HFF-Myc (cell line): Measurements from ENCODE around the gene PHC2.
A peak's percentile ranks its signal among the peaks of the same experiment; 100 is the strongest.

Source experiments
- DNase-seq: peaks from one replicate; pipeline ENCODE4 v3.0.0-alpha.2; 2011; ENCODE audit warnings: low read depth; ENCODE audit errors: extremely low read depth
- H3K4me3 ChIP-seq: replicated peaks from 2 replicates; pipeline ENCODE4 v1.5.1; 2011; ENCODE audit warnings: low read depth, mild to moderate bottlenecking, control low read depth, low read length
- TF ChIP-seq, protein P1 (sequence below): IDR thresholded peaks from 2 replicates; pipeline ENCODE4 v1.5.1; 2012; ENCODE audit warnings: mild to moderate bottlenecking, low read depth, low read length, control low read depth; ENCODE audit errors: missing control alignments

Gene PHC2

DNA sequence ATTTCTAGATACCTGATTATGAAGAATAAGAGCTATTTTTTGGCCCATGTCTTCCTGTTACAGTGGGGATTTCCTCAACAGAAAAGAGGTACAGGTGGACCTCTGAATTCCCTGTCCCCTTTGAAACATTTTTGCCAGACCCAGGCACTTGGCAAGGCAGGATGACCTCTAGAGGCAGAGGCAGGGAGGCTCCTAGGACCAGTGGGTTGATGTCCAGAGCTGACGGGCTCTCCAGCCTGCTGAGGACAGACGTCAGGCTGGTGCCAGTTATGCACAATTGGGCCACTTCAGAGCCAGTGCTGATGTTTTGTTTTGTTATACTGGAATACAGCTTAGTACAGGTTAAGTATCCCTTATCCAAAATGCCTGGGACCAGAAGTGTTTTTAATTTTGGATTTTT is 91.5 kb downstream of the PHC2 start:
- H3K4me3 ChIP-seq, result no peak overlapping the region
- TF ChIP-seq, protein P1, sequence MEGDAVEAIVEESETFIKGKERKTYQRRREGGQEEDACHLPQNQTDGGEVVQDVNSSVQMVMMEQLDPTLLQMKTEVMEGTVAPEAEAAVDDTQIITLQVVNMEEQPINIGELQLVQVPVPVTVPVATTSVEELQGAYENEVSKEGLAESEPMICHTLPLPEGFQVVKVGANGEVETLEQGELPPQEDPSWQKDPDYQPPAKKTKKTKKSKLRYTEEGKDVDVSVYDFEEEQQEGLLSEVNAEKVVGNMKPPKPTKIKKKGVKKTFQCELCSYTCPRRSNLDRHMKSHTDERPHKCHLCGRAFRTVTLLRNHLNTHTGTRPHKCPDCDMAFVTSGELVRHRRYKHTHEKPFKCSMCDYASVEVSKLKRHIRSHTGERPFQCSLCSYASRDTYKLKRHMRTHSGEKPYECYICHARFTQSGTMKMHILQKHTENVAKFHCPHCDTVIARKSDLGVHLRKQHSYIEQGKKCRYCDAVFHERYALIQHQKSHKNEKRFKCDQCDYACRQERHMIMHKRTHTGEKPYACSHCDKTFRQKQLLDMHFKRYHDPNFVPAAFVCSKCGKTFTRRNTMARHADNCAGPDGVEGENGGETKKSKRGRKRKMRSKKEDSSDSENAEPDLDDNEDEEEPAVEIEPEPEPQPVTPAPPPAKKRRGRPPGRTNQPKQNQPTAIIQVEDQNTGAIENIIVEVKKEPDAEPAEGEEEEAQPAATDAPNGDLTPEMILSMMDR, result peak; percentile 6
- no peak for DNase-seq

DNA sequence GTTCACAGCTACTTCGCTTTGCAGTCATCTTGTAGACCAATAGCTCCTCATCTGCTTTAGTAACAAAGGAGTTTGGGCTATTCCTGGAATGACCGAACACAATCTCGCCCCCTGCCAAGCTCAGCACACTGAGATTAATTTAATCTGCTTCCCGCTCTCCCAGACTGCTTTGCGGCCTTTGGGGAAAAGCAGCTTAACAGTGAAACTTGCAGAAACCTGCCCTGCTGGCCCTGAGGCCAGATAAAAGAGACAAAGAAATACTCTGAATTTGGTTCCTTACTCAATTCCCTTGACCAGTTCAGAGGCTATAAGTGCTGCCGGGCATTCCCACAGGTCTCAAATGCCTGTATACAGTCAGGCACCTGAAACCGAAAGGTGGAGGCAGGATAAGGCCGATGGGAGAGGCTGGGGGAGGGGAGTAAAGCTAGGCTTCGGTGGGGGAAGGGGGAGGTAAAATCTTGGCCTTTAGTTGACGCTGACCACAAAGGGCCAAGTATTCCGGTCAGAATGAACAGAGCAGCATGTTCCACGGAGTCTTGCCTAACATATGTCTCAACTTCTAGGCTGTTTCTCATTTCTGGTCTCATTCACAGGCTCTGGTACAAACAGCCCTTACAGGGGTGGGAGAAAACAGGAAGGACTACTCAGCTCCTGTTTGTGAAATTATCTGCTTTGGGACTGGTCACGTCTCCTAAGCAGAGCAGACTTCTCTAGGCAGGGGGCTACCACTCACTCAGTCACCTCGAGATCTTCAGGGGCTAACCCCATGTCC is 92.3 kb downstream of the PHC2 start:
- no peak for DNase-seq
- TF ChIP-seq, protein P1, result no peak
- no peak overlapping the region for H3K4me3 ChIP-seq

DNA sequence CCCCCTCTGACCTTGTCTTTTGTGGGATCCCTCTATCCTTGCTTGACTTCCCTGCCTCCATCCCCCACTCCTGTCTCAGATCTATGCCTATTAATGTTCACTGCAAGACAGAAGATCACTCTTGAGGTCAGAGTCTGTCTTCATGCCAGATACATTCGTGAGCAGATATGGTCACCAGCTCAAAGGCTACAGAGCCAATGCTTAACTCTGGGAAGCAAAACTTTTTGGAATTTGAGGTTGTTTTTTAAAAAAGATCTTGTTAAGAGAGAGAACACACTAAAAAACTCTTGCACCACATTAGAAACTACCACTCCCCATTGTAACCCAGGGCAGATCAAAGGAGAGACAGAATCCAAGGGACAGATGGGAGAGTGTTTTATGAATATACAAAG is 92.9 kb downstream of the PHC2 start:
- TF ChIP-seq, protein P1, result no peak
- no peak for DNase-seq
- no peak overlapping the region for H3K4me3 ChIP-seq

DNA sequence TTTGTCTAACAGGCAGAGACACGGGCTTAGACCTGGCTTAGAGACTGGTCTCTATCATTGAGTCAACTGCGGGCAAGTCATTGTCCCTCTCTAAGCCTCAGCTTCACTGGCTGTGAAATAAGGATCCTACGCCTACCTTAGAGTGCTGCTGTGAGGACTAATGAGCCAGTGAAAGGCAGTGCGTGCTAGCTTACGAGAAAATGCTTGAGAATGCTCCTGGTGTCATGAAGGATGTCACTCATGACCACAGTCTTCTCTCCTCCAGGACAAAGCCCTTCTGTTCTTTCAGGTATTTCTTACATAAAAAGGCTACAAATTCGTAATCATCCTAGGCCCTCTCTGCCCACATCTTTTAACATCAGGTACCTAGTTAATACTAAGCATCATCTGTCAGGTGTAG is 93.5 kb downstream of the PHC2 start:
- TF ChIP-seq, protein P1, result no peak
- no peak overlapping the region for H3K4me3 ChIP-seq
- no peak for DNase-seq

DNA sequence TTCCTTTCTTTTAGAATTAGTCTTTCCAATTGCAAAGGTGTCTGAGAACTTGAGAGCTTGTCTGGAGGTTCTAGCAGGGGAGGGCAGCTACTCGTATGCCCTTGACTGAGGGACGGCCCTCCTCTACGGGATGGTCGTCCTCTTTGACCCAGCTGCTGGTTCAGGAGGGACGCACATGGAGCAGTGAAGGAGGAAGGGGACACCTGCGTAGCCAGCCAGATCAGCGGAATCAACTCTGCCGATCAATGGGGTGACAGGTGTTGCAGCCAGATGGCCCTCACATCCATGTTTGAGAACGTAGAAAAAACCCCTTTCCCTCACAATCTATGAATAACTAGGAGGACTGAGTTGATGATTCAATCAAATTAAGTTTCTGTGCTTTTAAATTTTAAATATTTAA is 94.3 kb downstream of the PHC2 start:
- DNase-seq, result no peak

DNA sequence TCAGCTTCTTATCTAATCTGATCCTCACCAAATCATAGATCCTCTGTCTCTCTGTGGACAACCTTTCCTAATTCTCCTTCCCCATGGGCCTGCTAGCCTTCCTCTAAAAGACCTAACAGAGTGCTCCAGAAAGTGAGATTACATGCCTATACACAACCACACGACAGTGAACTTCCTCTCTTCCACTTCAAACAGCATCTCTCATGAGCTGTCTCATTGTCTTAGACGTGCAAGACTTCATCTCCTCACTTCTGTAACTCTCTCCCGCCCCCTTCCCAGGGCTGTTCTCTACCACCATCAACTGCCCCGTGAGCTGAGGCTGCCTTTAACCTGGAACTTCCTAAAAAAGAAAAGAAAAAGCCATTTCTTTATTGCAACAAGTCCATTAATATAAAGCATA is 95.9 kb downstream of the PHC2 start:
- H3K4me3 ChIP-seq, result no peak overlapping the region
- TF ChIP-seq, protein P1, result no peak
- DNase-seq, result no peak

More for the DNA sequence above, 94.3 kb downstream of the PHC2 start:
- TF ChIP-seq, protein P1, result no peak
- H3K4me3 ChIP-seq, result no peak overlapping the region
